Transverse colon (tissue), 4 donors: ENCODE results near the gene STYXL1.

Experiments used
- CTCF ChIP-seq, 5 experiments: fragments of 200-600 bp in 3 of 5; fragments of 450-650 bp in 2 of 5; sonication (generic) in 3 of 5; IDR thresholded peaks; 1 replicate in 2 of 5; 2 replicates in 3 of 5; pipeline ENCODE4 v1.5.1; 2016 to 2017; ENCODE audit warnings: antibody characterized with exemption in 5 of 5, inconsistent platforms in 3 of 5, mild to moderate bottlenecking in 2 of 5, moderate library complexity in 1 of 5
- POLR2AphosphoS5 ChIP-seq, 3 donors: sonication (generic); formaldehyde crosslinking; IDR thresholded peaks; one replicate each; pipeline ENCODE4 v1.6.1; 2016; ENCODE audit warnings: antibody characterized with exemption in 3 of 3

GRCh38 chr7:76089865-76090475 lies 42.2 kb upstream of the STYXL1 start:
- TF ChIP-seq POLR2AphosphoS5 (IDR thresholded peaks at IDR 0.05) (no peak), CTCF (IDR thresholded peaks at IDR 0.05) (no peak)
